Heart right ventricle (tissue), 16 donors: ENCODE data around the gene CCDC50. TPM values are rescaled to one million over a fixed set of nuclear protein-coding genes. Genes with fewer than 3 reads are reported as not detected.

ENCODE experiments used
- ATAC-seq, 8 donors: fragments of 200-7000 bp; cut with Tn5 transposase; one replicate each; pipeline ENCODE4 v1.9.1; 2020; ENCODE audit warnings: mild to moderate bottlenecking in 8 of 8, moderate library complexity in 8 of 8, moderate number of reproducible peaks in 1 of 8
- DNase-seq, 2 donors: peaks; one replicate each; pipeline ENCODE4 v3.0.0-alpha.2; 2020
- H3K27ac ChIP-seq, 10 donors: fragments of 200-600 bp; sonication (generic) in 2 of 10; one replicate each; pipeline versions ENCODE4 v1.5.0 to v1.8.0; 2020 to 2022; ENCODE audit warnings: mild to moderate bottlenecking in 3 of 10
- H3K27me3 ChIP-seq, 7 donors: fragments of 200-600 bp; one replicate each; pipeline ENCODE4 v1.8.0; 2021 to 2022; ENCODE audit warnings: mild to moderate bottlenecking in 2 of 7
- H3K36me3 ChIP-seq, 9 donors: fragments of 200-600 bp; sonication (generic) in 1 of 9; one replicate each; pipeline versions ENCODE4 v1.5.0 to v1.8.0; 2020 to 2022; ENCODE audit warnings: mild to moderate bottlenecking in 2 of 9
- H3K4me1 ChIP-seq, 9 donors: fragments of 200-600 bp; sonication (generic) in 1 of 9; one replicate each; pipeline versions ENCODE4 v1.5.0 to v1.8.0; 2020 to 2022; ENCODE audit warnings: mild to moderate bottlenecking in 4 of 9
- H3K4me3 ChIP-seq, 10 donors: fragments of 200-600 bp; sonication (generic) in 2 of 10; one replicate each; pipeline versions ENCODE4 v1.5.0 to v1.8.0; 2020 to 2022; ENCODE audit warnings: mild to moderate bottlenecking in 7 of 10, moderate library complexity in 2 of 10
- H3K9me3 ChIP-seq, 11 donors: fragments of 200-600 bp in 10 of 11; sonication (generic) in 2 of 11; one replicate each; pipeline versions ENCODE4 v1.5.0 to v1.8.0; 2013 to 2022; ENCODE audit warnings: mild to moderate bottlenecking in 2 of 11, control low read depth in 1 of 11, moderate library complexity in 1 of 11
- CTCF ChIP-seq, 9 donors: fragments of 200-600 bp; sonication (generic) in 2 of 9; IDR thresholded peaks; one replicate each; pipeline versions ENCODE4 v1.5.0 to v1.8.0; 2021 to 2022; ENCODE audit warnings: antibody characterized with exemption in 9 of 9, mild to moderate bottlenecking in 5 of 9, moderate library complexity in 1 of 9
- WGBS, 2 donors: extraction: QIAGEN DNeasy Blood & Tissue Kit; methylation state at CpG; one replicate each; pipeline ENCODE4 v1.1.7; 2013; ENCODE audit warnings: inconsistent platforms in 1 of 2; 5-methylcytosine and 5-hydroxymethylcytosine counted together
- intact Hi-C, 10 donors: fragments of 100-400 bp; cut with DNase I; formaldehyde crosslinking; loops; one replicate each; pipeline versions ENCODE4 v1.11.1 to v1.14.2; 2022
- polyA plus RNA-seq, 2 donors: library from polyadenylated mRNA; stranded (reverse); fragments of 200-250 nt; gene quantifications; one replicate each; pipeline ENCODE4 v1.2.3, GENCODE V29; 2013
- total RNA-seq, 10 donors: library from RNA; stranded (reverse); fragmentation: NEBNext Ultra II Directional in 3 of 10; extraction: Animal tissue kit (Norgen Biotek cat#: 25700) in 3 of 10; gene quantifications; one replicate each; pipeline versions ENCODE4 v1.2.1 to v1.2.4, GENCODE V29; 2021 to 2023
- donor health status: Arrhythmogenic right ventricular cardiomyopathy.
- donor health status: ischemic (EF 13 %, LVEDD 7.1; RV severe dilation, severe dysfunction).
- donor health status: healthy with polysubstance abuse.
- donor health status: DM: no; HTN: yes; CAD: no.
- donor health status: DM: no; HTN: no; CAD: no.
- donor health status: ischemic (EF 25% LVEDD 6.9; RV normal size, moderate dysfunction).
- donor health status: ischemic (EF 25% LVEDD 5.7; RV mildly dilated, moderate dysfunction).
- donor health status: healthy.
- donor health status: DM: yes; HTN: yes; CAD: no.
- donor health status: Ischemic cardiomyopathy.
- donor health status: ischemic (EF 35%, LVEDD 5.7; RV mildly dilated, moderate dysfunction).
- donor health status: nonischemic (EF 11% LVEDD 7.7; RV severe dilation, severe dysfunction).
- donor health status: DM: yes; HTN: yes; CAD: no.
- donor health status: PGD.
- donor health status: ischemic (EF 29% LVEDD 5.4; RV normal size, mild dysfunction).
- donor health status: nonischemic (EF 23%, LVEDD 6.1; RV moderate dilation, normal function).

CCDC50 gene
- total and polyA plus RNA-seq, 12 donors: 14.3 to 58.8 (median 51.0) TPM

DNA sequence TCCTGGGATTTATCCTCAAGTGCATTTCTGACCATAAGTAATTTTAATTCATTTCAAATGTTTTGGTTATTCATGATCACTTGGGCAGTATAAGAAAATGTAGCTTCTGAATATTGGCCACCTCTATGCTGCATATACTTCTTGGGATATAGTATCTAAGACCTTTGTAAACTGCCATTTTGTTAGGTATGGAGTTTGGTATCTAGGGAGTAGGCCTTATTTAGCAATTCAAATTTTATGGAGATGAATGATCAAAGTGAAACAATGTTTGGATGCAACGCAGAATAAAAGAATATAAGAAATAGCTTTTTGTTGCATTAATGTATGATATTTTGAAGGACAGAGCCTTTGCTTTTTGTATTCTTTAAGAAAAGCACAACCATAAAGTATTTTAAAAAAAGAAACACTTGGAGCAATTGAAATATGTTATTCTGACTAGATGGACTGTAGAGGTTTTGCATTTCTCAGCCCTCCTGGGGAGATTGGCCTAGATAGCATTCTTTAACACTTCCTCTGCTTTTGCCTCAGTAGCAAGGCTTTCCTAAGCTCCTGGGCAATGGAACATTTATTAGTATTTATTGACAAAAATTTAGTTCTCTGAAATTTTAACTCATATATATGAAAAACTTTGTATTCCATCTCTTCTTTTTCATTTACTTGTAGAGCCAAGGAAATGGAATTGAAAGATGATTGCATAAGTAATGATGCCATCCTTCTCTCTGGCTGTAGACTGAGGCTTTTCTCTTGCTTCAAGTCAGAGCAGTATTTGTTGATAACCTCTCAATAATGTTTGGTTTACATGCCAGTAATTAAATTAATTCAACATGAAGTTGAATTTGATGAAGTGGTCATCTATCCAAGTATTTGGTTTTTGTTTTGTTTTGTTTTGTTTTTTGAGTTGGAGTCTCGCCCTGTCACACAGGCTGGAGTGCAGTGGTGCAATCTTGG is 62.9 kb downstream of the CCDC50 start:
- Histone ChIP-seq H3K27ac (no peak overlapping the region), H3K4me1 (peaks cover 0 to 9% (median 0%) of the 10 kb centered on the region in 9 donors), H3K36me3 (peaks cover 0 to 90% (median 18%) of the 10 kb centered on the region in 9 donors), H3K27me3 (no peaks in the 10 kb centered on the region), H3K4me3 (no peak overlapping the region), H3K9me3 (no peaks in the 10 kb centered on the region)
- ATAC-seq: no peak
- TF ChIP-seq CTCF (IDR thresholded peaks at IDR 0.05): no peak
- intact Hi-C loops: loop anchor here in 3 of 10 donors (5.0 to 10.0 kb wide), 3 partner anchors 147 to 257 kb away; no protein-coding TSS in a partner anchor
- no peak for DNase-seq
- WGBS, 2 donors: 93% methylated on average over 2 of the region's 2 CpGs

GRCh38 chr3:191393146-191393545 is 64.0 kb downstream of the CCDC50 start:
- Histone ChIP-seq H3K36me3 (peaks cover 0 to 93% (median 18%) of the 10 kb centered on the region in 9 donors), H3K4me1 (peaks cover 0 to 9% (median 0%) of the 10 kb centered on the region in 9 donors), H3K27me3 (no peaks in the 10 kb centered on the region), H3K9me3 (no peaks in the 10 kb centered on the region), H3K27ac (no peak overlapping the region), H3K4me3 (no peak overlapping the region)
- no peak for ATAC-seq
- intact Hi-C loops: loop anchor here in 3 of 10 donors (5.0 to 10.0 kb wide), 3 partner anchors 148 to 258 kb away; no protein-coding TSS in a partner anchor
- DNase-seq: no peak
- TF ChIP-seq CTCF (IDR thresholded peaks at IDR 0.05): no peak

GRCh38 chr3:191397771-191398170 is 68.6 kb downstream of the CCDC50 start:
- Histone ChIP-seq H3K27ac (no peak overlapping the region), H3K4me3 (no peak overlapping the region), H3K27me3 (no peaks in the 10 kb centered on the region), H3K4me1 (peaks cover 0 to 6% (median 0%) of the 10 kb centered on the region in 9 donors), H3K36me3 (peaks cover 0 to 71% (median 13%) of the 10 kb centered on the region in 9 donors), H3K9me3 (no peaks in the 10 kb centered on the region)
- ATAC-seq: no peak
- DNase-seq: no peak
- intact Hi-C loops: loop anchor here in 3 of 10 donors (5.0 to 10.0 kb wide), 3 partner anchors 153 to 263 kb away; no protein-coding TSS in a partner anchor
- 80 to 87% methylated on average over 3 of the region's 3 CpGs for WGBS, 2 donors
- no peak for TF ChIP-seq CTCF (IDR thresholded peaks at IDR 0.05)

DNA sequence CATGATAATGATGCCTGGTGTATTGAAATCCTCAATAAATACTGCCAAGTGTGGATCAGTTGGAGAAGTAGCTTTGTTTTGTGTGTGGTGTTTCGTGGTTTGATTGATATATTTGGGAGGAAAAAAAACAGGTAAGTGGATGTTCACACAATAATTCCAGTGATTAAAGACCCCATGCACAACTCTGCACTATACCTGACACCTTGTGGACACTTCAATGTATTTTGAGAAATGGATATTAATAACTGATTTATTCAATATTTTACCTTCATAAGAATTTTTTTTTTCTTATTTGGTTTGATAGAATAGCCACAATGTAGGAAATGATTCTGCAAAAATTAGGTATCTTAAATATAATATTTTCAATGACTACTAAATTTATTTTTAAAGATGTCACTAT is 69.4 kb downstream of the CCDC50 start:
- peak in 4 of 9 donors; percentile 14 to 34 (median 23) for TF ChIP-seq CTCF (IDR thresholded peaks at IDR 0.05)
- intact Hi-C loops: loop anchor here in 3 of 10 donors (5.0 to 10.0 kb wide), 3 partner anchors 154 to 264 kb away; no protein-coding TSS in a partner anchor
- DNase-seq (no peak), ATAC-seq (no peak)
- no peaks in the 10 kb centered on the region for H3K27me3 ChIP-seq
- no peak overlapping the region for H3K4me3 ChIP-seq
- WGBS, 2 donors: 95% methylated on average over 1 of the region's 1 CpG
- H3K4me1 ChIP-seq: peaks cover 0 to 6% (median 0%) of the 10 kb centered on the region in 9 donors
- peaks cover 0 to 62% (median 13%) of the 10 kb centered on the region in 9 donors for H3K36me3 ChIP-seq
- H3K27ac ChIP-seq: no peak overlapping the region
- no peaks in the 10 kb centered on the region for H3K9me3 ChIP-seq
